A549 (cell line): Measurements from ENCODE around the gene HNF1B. TPM values are rescaled to one million over a fixed set of nuclear protein-coding genes. Genes with fewer than 3 reads are reported as not detected.

Experiments used
- ATAC-seq, 2 experiments: fragments of 200-7000 bp in 1 of 2; fragments of >200 bp in 1 of 2; cut with Nextera tagmentation in 1 of 2; cut with Tn5 transposase in 1 of 2; 3 replicates each; pipeline versions ENCODE4 v1.8.0 to v1.9.1; 2018 to 2020; ENCODE audit warnings: mild to moderate bottlenecking in 1 of 2, moderate library complexity in 1 of 2
- CTCF ChIA-PET: fragments of 300-600 bp; sonication (Branson Sonifier 250); formaldehyde crosslinking; extraction: SDS; loops from one replicate; lab custom pipeline; 2021; ENCODE audit warnings: antibody characterized with exemption, inconsistent platforms; lab: Yijun Ruan, JAX
- POLR2A ChIA-PET: fragments of 350-600 bp; formaldehyde crosslinking; extraction: SDS; loops from one replicate; lab custom pipeline; 2021; ENCODE audit warnings: antibody characterized with exemption, inconsistent platforms; lab: Yijun Ruan, JAX
- DNase-seq, 2 experiments: peaks; one replicate each; pipeline versions ENCODE4 v3.0.0 to v3.0.0-alpha.2; 2011 to 2016; ENCODE audit warnings: low read depth in 1 of 2, low spot score in 1 of 2
- FAIRE-seq: peaks from 2 replicates; lab custom pipeline; 2011; peaks lifted over from hg19 to GRCh38; lab: Jason Lieb, UNC
- H3K27ac ChIP-seq, 2 experiments: fragments of >200 bp; sonication (Bioruptor Twin); formaldehyde crosslinking; 3 replicates each; pipeline ENCODE4 v1.5.1; 2016 to 2017
- H3K4me1 ChIP-seq: fragments of >200 bp; sonication (Bioruptor Twin); formaldehyde crosslinking; 3 replicates; pipeline ENCODE4 v1.6.1; 2016
- H3K4me2 ChIP-seq: fragments of >200 bp; sonication (Bioruptor Twin); formaldehyde crosslinking; 3 replicates; pipeline ENCODE4 v1.6.1; 2016
- H3K4me3 ChIP-seq: fragments of >200 bp; sonication (Bioruptor Twin); formaldehyde crosslinking; 3 replicates; pipeline ENCODE4 v1.5.1; 2016
- H3K9me3 ChIP-seq: fragments of >200 bp; sonication (Bioruptor Twin); formaldehyde crosslinking; 3 replicates; pipeline ENCODE4 v1.6.1; 2016
- CEBPB ChIP-seq, 2 experiments: fragments of >200 bp in 1 of 2; sonication (Bioruptor Twin) in 1 of 2; formaldehyde crosslinking in 1 of 2; IDR thresholded peaks; 2 replicates each; pipeline ENCODE4 v1.6.1; 2012 to 2016
- EHF ChIP-seq: fragments of 250-450 bp; sonication (Bioruptor Pico); IDR thresholded peaks from 2 replicates; pipeline ENCODE4 v1.5.0; 2020; ENCODE audit warnings: mild to moderate bottlenecking
- EHMT2 ChIP-seq: fragments of 200-600 bp; sonication (generic); IDR thresholded peaks from 2 replicates; pipeline ENCODE4 v1.6.1; 2016; ENCODE audit warnings: antibody characterized with exemption, low read depth, mild to moderate bottlenecking, moderate library complexity
- EP300 ChIP-seq, 2 experiments: fragments of >200 bp; sonication (Bioruptor Twin); formaldehyde crosslinking; IDR thresholded peaks; 2 replicates in 1 of 2; 3 replicates in 1 of 2; pipeline ENCODE4 v1.6.1; 2016 to 2017
- GATA3 ChIP-seq: IDR thresholded peaks from 2 replicates; pipeline ENCODE4 v1.6.1; 2012; ENCODE audit warnings: borderline replicate concordance
- HOXB13 ChIP-seq: fragments of 250-450 bp; sonication (Bioruptor Pico); IDR thresholded peaks from 2 replicates; pipeline ENCODE4 v1.5.0; 2020; ENCODE audit warnings: low read depth, mild to moderate bottlenecking, moderate library complexity
- HOXB5 ChIP-seq: fragments of 250-450 bp; sonication (Bioruptor Pico); IDR thresholded peaks from 2 replicates; pipeline ENCODE4 v1.5.0; 2020; ENCODE audit warnings: mild to moderate bottlenecking, moderate library complexity
- JUN ChIP-seq, 2 experiments: fragments of >200 bp; sonication (Bioruptor Twin); formaldehyde crosslinking; IDR thresholded peaks; 2 replicates in 1 of 2; 3 replicates in 1 of 2; pipeline ENCODE4 v1.6.1; 2016 to 2017
- JUNB ChIP-seq: fragments of >200 bp; sonication (Bioruptor Twin); formaldehyde crosslinking; IDR thresholded peaks from 2 replicates; pipeline ENCODE4 v1.6.1; 2016
- KDM1A ChIP-seq: fragments of 200-600 bp; sonication (generic); IDR thresholded peaks from 2 replicates; pipeline ENCODE4 v1.6.1; 2016; ENCODE audit warnings: low read depth, mild to moderate bottlenecking
- KDM5A ChIP-seq: fragments of 200-600 bp; sonication (generic); IDR thresholded peaks from 2 replicates; pipeline ENCODE4 v1.6.1; 2016; ENCODE audit warnings: antibody characterized with exemption, mild to moderate bottlenecking
- MAZ ChIP-seq: fragments of 150-350 bp; IDR thresholded peaks from 2 replicates; pipeline ENCODE4 v1.6.1; 2014; ENCODE audit warnings: antibody characterized with exemption, low read depth, low read length, borderline replicate concordance
- MYC ChIP-seq: IDR thresholded peaks from 2 replicates; pipeline ENCODE4 v1.6.1; 2012; ENCODE audit warnings: mild to moderate bottlenecking, inconsistent platforms, low read length, improper control_type of control experiment, borderline replicate concordance
- NPAS2 ChIP-seq: fragments of 250-450 bp; sonication (Bioruptor Pico); IDR thresholded peaks from 2 replicates; pipeline ENCODE4 v1.8.0; 2022; ENCODE audit warnings: mild to moderate bottlenecking, moderate library complexity, borderline replicate concordance
- NR3C1 ChIP-seq: fragments of >200 bp; sonication (Bioruptor Twin); formaldehyde crosslinking; IDR thresholded peaks from 3 replicates; pipeline ENCODE4 v1.6.1; 2017
- RAD21 ChIP-seq, 2 experiments: fragments of >200 bp in 1 of 2; sonication (Bioruptor Twin) in 1 of 2; formaldehyde crosslinking in 1 of 2; IDR thresholded peaks in 1 of 2; conservative IDR thresholded peaks in 1 of 2; 2 replicates in 1 of 2; 3 replicates in 1 of 2; pipeline ENCODE4 v1.6.1; 2012 to 2018; ENCODE audit warnings: inconsistent platforms in 1 of 2
- WGBS: methylation state at CpG from one replicate; pipeline ENCODE4 v1.1.6; 2017; ENCODE audit errors: missing lambda C conversion rate; 5-methylcytosine and 5-hydroxymethylcytosine counted together
- polyA plus RNA-seq, 4 experiments: library from polyadenylated mRNA; depleted of rRNA in 3 of 4; stranded (reverse); fragments of >200 nt; fragmentation: RNase III in 1 of 4; extraction: RNeasy Plus Mini Kit Qiagen cat#74134 plus additional on column Dnase treatment in 1 of 4; gene quantifications; 2 replicates in 3 of 4; 3 replicates in 1 of 4; pipeline ENCODE4 v1.2.3, GENCODE V29; 2011 to 2017
- TF ChIP-seq, protein P1 (sequence below): fragments of >200 bp; sonication (Bioruptor Twin); formaldehyde crosslinking; IDR thresholded peaks from 2 replicates; pipeline ENCODE4 v1.6.1; 2016
- TF ChIP-seq, protein P2 (sequence below): IDR thresholded peaks from 2 replicates; pipeline ENCODE4 v1.6.1; 2012
- TF ChIP-seq, protein P3 (sequence below): fragments of 200-600 bp; sonication (generic); IDR thresholded peaks from 2 replicates; pipeline ENCODE4 v1.6.1; 2016; ENCODE audit warnings: antibody characterized with exemption, mild to moderate bottlenecking, moderate library complexity
- TF ChIP-seq, protein P4 (sequence below): IDR thresholded peaks from 2 replicates; pipeline ENCODE4 v1.6.1; 2012; ENCODE audit warnings: low read depth, borderline replicate concordance

Gene HNF1B
- polyA plus RNA-seq, 2 of the 4 experiments (the other 2 are of a cell fraction), result 13.3 to 21.3 TPM

GRCh38 chr17:37714897-37715296, 30.0 kb downstream of the HNF1B start (continued):
- TF ChIP-seq NPAS2 (CRISPR knock-in tag) (no peak), JUN (IDR thresholded peaks at IDR 0.05) (peak; percentile 74 to 85; a peak in 4 of 5 replicates), HOXB5 (CRISPR knock-in tag) (no peak), HOXB13 (CRISPR knock-in tag) (no peak), NR3C1 (no peak), EHMT2 (no peak)
- TF ChIP-seq, protein P1, sequence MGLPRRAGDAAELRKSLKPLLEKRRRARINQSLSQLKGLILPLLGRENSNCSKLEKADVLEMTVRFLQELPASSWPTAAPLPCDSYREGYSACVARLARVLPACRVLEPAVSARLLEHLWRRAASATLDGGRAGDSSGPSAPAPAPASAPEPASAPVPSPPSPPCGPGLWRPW, result no peak; the same call in 1 of the 2 replicates

GRCh38 chr17:37713624-37714023, 31.2 kb downstream of the HNF1B start:
- peak overlapping the region; percentile 89 to 95 for H3K27ac ChIP-seq
- no peak for DNase-seq
- no peak for TF ChIP-seq GATA3
- no peak for TF ChIP-seq EHMT2
- no peak for TF ChIP-seq MYC
- no peak for TF ChIP-seq MAZ
- no peak for TF ChIP-seq JUNB
- no peak for TF ChIP-seq EHF
- TF ChIP-seq KDM1A, result peak; percentile 67; the same call in 1 of the 2 replicates
- 0 out of 4 replicates have a peak, but pooled peaks of 1 of the 2 experiments have one; percentile 9 for TF ChIP-seq CEBPB (IDR thresholded peaks at IDR 0.05)
- TF ChIP-seq, all 56 proteins: peak for 2
- H3K4me3 ChIP-seq, result no peak overlapping the region
- FAIRE-seq (no peak), ATAC-seq (no peak)
- peaks cover 98% of the 10 kb centered on the region for H3K4me1 ChIP-seq
- POLR2A ChIA-PET, result no interaction called here
- CTCF ChIA-PET, result interaction anchor here (1.2 to 11.0 kb wide), 8 partner anchors 9 to 102 kb away, joined by 4 to 88 read pairs (median 10); no protein-coding TSS in a partner anchor
- 46% methylated on average over 3 of the region's 4 CpGs for WGBS
- peak overlapping the region; percentile 84 for H3K4me2 ChIP-seq
- peaks cover 3% of the 10 kb centered on the region; the same call in 1 of the 3 replicates for H3K9me3 ChIP-seq

GRCh38 chr17:37713028-37713431, 31.8 kb downstream of the HNF1B start:
- peak in 1 of 2 experiments; percentile 73 for DNase-seq
- FAIRE-seq, result no peak
- CTCF ChIA-PET, result interaction anchor here (1.2 to 11.0 kb wide), 11 partner anchors 9 to 103 kb away, joined by 3 to 88 read pairs (median 7); partner anchors contain the start of gene HNF1B
- POLR2A ChIA-PET, result no interaction called here
- peak; percentile 39 to 58; a peak in 3 of 5 replicates for TF ChIP-seq JUN (IDR thresholded peaks at IDR 0.05)
- TF ChIP-seq JUNB, result peak; percentile 35; the same call in 1 of the 2 replicates
- no peak for TF ChIP-seq KDM1A
- TF ChIP-seq EP300 (IDR thresholded peaks at IDR 0.05), result peak; percentile 56 to 60; a peak in 3 of 5 replicates
- TF ChIP-seq, protein P2, sequence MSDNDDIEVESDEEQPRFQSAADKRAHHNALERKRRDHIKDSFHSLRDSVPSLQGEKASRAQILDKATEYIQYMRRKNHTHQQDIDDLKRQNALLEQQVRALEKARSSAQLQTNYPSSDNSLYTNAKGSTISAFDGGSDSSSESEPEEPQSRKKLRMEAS, result 0 out of 2 replicates have a peak, but pooled peaks have one; percentile 6
- peak; percentile 45; the same call in 1 of the 2 replicates for TF ChIP-seq GATA3
- TF ChIP-seq, protein P3, sequence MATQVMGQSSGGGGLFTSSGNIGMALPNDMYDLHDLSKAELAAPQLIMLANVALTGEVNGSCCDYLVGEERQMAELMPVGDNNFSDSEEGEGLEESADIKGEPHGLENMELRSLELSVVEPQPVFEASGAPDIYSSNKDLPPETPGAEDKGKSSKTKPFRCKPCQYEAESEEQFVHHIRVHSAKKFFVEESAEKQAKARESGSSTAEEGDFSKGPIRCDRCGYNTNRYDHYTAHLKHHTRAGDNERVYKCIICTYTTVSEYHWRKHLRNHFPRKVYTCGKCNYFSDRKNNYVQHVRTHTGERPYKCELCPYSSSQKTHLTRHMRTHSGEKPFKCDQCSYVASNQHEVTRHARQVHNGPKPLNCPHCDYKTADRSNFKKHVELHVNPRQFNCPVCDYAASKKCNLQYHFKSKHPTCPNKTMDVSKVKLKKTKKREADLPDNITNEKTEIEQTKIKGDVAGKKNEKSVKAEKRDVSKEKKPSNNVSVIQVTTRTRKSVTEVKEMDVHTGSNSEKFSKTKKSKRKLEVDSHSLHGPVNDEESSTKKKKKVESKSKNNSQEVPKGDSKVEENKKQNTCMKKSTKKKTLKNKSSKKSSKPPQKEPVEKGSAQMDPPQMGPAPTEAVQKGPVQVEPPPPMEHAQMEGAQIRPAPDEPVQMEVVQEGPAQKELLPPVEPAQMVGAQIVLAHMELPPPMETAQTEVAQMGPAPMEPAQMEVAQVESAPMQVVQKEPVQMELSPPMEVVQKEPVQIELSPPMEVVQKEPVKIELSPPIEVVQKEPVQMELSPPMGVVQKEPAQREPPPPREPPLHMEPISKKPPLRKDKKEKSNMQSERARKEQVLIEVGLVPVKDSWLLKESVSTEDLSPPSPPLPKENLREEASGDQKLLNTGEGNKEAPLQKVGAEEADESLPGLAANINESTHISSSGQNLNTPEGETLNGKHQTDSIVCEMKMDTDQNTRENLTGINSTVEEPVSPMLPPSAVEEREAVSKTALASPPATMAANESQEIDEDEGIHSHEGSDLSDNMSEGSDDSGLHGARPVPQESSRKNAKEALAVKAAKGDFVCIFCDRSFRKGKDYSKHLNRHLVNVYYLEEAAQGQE, result no peak
- H3K4me2 ChIP-seq, result peak overlapping the region; percentile 84
- ATAC-seq, result peak in 1 of 2 experiments; percentile 6; a peak in 2 of 6 replicates
- H3K9me3 ChIP-seq, result no peaks in the 10 kb centered on the region
- H3K27ac ChIP-seq, result peak overlapping the region; percentile 89 to 95
- peaks cover 98% of the 10 kb centered on the region for H3K4me1 ChIP-seq
- 10% methylated on average over 6 of the region's 6 CpGs for WGBS
- H3K4me3 ChIP-seq, result no peak overlapping the region

DNA sequence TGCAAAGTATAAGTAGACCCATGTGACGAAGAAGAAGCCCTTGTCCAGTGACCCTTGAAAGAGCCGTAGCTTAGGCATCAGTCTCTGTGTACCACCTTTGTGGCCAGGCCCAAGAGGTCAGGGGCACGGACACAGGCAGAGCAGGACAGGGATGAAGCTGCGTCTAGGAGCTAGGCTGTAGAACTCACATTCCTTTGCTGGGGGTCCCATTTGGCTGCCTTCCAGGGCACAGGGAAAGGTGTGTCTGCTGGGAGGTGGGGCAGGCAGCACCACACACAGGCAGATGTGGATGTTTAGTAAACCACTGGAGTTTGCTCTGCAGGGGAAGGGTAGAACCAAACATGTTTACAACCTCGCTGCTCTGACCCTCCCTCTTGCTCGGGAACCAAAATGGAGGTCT, 33.7 kb downstream of the HNF1B start:
- DNase-seq (no peak), FAIRE-seq (no peak), ATAC-seq (no peak)
- POLR2A ChIA-PET, result no interaction called here
- H3K4me1 ChIP-seq, result peaks cover 95% of the 10 kb centered on the region
- TF ChIP-seq RAD21 (conservative IDR thresholded peaks at IDR 0.05 in 1 of 2, IDR thresholded peaks at IDR 0.05 in 1 of 2), result no peak
- TF ChIP-seq EP300 (IDR thresholded peaks at IDR 0.05), result no peak
- TF ChIP-seq KDM5A, result no peak
- TF ChIP-seq, protein P2, result no peak
- TF ChIP-seq, protein P4, sequence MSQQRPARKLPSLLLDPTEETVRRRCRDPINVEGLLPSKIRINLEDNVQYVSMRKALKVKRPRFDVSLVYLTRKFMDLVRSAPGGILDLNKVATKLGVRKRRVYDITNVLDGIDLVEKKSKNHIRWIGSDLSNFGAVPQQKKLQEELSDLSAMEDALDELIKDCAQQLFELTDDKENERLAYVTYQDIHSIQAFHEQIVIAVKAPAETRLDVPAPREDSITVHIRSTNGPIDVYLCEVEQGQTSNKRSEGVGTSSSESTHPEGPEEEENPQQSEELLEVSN, result no peak
- no peak for TF ChIP-seq HOXB5 (CRISPR knock-in tag)
- H3K4me2 ChIP-seq, result no peak overlapping the region
- no peaks in the 10 kb centered on the region for H3K9me3 ChIP-seq
- peak overlapping the region; percentile 89 to 95; a peak in 5 of 6 replicates for H3K27ac ChIP-seq
- no peak overlapping the region for H3K4me3 ChIP-seq
- CTCF ChIA-PET, result interaction anchor here (0.9 to 11.0 kb wide), 10 partner anchors 9 to 133 kb away, joined by 3 to 88 read pairs (median 4); no protein-coding TSS in a partner anchor
- WGBS, result 98% methylated on average over 6 of the region's 6 CpGs
